ENCODE measurements around the gene FAIM2. TPM values are rescaled to one million over a fixed set of nuclear protein-coding genes. Genes with fewer than 3 reads are reported as not detected.

Gene FAIM2
- total RNA-seq (10 to 100 TPM in 2 of 9 donors, 1 to 10 TPM in 6, under 1 TPM in 1; 0.33 to 15.0 (median 3.2) TPM), polyA plus RNA-seq (1 to 10 TPM; 5.0 to 6.0 TPM)
- long read RNA-seq, donor 1, full-length matches to known transcripts = 4 of 9 reads
- long read RNA-seq, donor 1, partial matches to known transcripts = 1 of 9 reads
- long read RNA-seq, donor 1, other reads (novel, unspliced or antisense) = 4 of 9 reads
- long read RNA-seq, donor 2, full-length matches to known transcripts = 4 of 8 reads
- long read RNA-seq, donor 2, partial matches to known transcripts = 0 of 8 reads
- long read RNA-seq, donor 2, other reads (novel, unspliced or antisense) = 4 of 8 reads
- long read RNA-seq, donor 3, full-length matches to known transcripts = 2 of 2 reads
- long read RNA-seq, donor 3, partial matches to known transcripts = 0 of 2 reads
- long read RNA-seq, donor 3, other reads (novel, unspliced or antisense) = 0 of 2 reads

- 6 to 17% (median 10%) methylated on average over 31 to 56 of the region's 56 CpGs for WGBS, 4 donors
- DNase-seq (peak; percentile 47 to 82 (median 62)), ATAC-seq (peak; percentile 31 to 86 (median 70))
- Histone ChIP-seq H3K4me3 (peak within 1 kb of the TSS in 10 of 12 donors; percentile 29 to 53 (median 44)), H3K27ac (peak within 1 kb of the TSS in 7 of 12 donors; percentile 21 to 57 (median 29)), H3K9me3 (no peaks in the 10 kb centered on the region), H3K4me1 (peaks cover 0 to 14% (median 2%) of the 10 kb centered on the region in 12 donors), H3K36me3 (no peaks in the 10 kb centered on the region), H3K27me3 (peaks cover 0 to 26% (median 13%) of the 10 kb centered on the region in 9 donors)
- TF ChIP-seq CTCF (IDR thresholded peaks at IDR 0.05) = no peak
- no peak for TF ChIP-seq POLR2A (IDR thresholded peaks at IDR 0.05)
- intact Hi-C loops (cut with DNase I) = no loop called here
These were observed at the start of gene FAIM2 for GRCh38 chr12:49903700-49904423. TSS of gene FAIM2 (minus strand) at chr12:49903900. CDS start at chr12:49903792, 108 bp downstream.

- TF ChIP-seq POLR2A (IDR thresholded peaks at IDR 0.05) (no peak), CTCF (IDR thresholded peaks at IDR 0.05) (no peak)
- WGBS, 4 donors = 87 to 93% (median 91%) methylated on average over 3 to 4 of the region's 4 CpGs
- DNase-seq (no peak), ATAC-seq (no peak)
- peaks cover 0 to 26% (median 0%) of the 10 kb centered on the region in 12 donors for H3K4me1 ChIP-seq
- no peak overlapping the region for H3K4me3 ChIP-seq
- no peaks in the 10 kb centered on the region for H3K36me3 ChIP-seq
- H3K27me3 ChIP-seq = peaks cover 0 to 49% (median 10%) of the 10 kb centered on the region in 9 donors
- no peak overlapping the region for H3K27ac ChIP-seq
- no peaks in the 10 kb centered on the region for H3K9me3 ChIP-seq
- intact Hi-C loops (cut with DNase I) = loop anchor here in 2 of 10 donors (5.0 to 10.0 kb wide), 2 partner anchors 158 to 176 kb away; no protein-coding TSS in a partner anchor
These were observed 49.5 kb upstream of the FAIM2 start for GRCh38 chr12:49953151-49953550.

- no peaks in the 10 kb centered on the region for H3K9me3 ChIP-seq
- no peak for ATAC-seq
- H3K27ac ChIP-seq = no peak overlapping the region
- H3K27me3 ChIP-seq = peaks cover 0 to 45% (median 10%) of the 10 kb centered on the region in 9 donors
- WGBS, 4 donors = 75 to 100% (median 93%) methylated on average over 1 of the region's 1 CpG
- no peak overlapping the region for H3K4me3 ChIP-seq
- DNase-seq = no peak
- peaks cover 0 to 26% (median 0%) of the 10 kb centered on the region in 12 donors for H3K4me1 ChIP-seq
- TF ChIP-seq POLR2A (IDR thresholded peaks at IDR 0.05) = no peak
- no peak for TF ChIP-seq CTCF (IDR thresholded peaks at IDR 0.05)
- no peaks in the 10 kb centered on the region for H3K36me3 ChIP-seq
- intact Hi-C loops (cut with DNase I) = loop anchor here in 2 of 10 donors (5.0 to 10.0 kb wide), 2 partner anchors 158 to 175 kb away; no protein-coding TSS in a partner anchor
These were observed 48.8 kb upstream of the FAIM2 start for GRCh38 chr12:49952391-49953055.

Measured in heart left ventricle (tissue), 16 donors.